Stimulated activated naive CD8-positive, alpha-beta T cell treated with anti-CD3 and anti-CD28 coated beads, Interleukin-15, Interleukin-2, amounts not matched to agents 100 ng/mL and 50 ng/mL, for 24 hours (primary cell): ENCODE data around the gene SURF6.
"Not testable (repeated sequence)": the region's sequence is repeated elsewhere in the genome, so short reads cannot be mapped to it uniquely, and the experiment has no call there.

Experiments used
- H3K27ac Mint-ChIP-seq: one replicate; pipeline ENCODE4 v1.8.0; 2021; ENCODE audit warnings: mild to moderate bottlenecking, mixed read lengths
- H3K27me3 Mint-ChIP-seq: one replicate; pipeline ENCODE4 v1.8.0; 2021; ENCODE audit warnings: mixed read lengths
- H3K36me3 Mint-ChIP-seq: one replicate; pipeline ENCODE4 v1.8.0; 2021; ENCODE audit warnings: low read depth, mixed read lengths
- H3K4me1 Mint-ChIP-seq: one replicate; pipeline ENCODE4 v1.8.0; 2021; ENCODE audit warnings: low read depth, mixed read lengths
- H3K4me3 Mint-ChIP-seq: one replicate; pipeline ENCODE4 v1.8.0; 2021; ENCODE audit warnings: mild to moderate bottlenecking, mixed read lengths
- H3K9me3 Mint-ChIP-seq: one replicate; pipeline ENCODE4 v1.8.0; 2021; ENCODE audit warnings: mixed read lengths

SURF6 gene

DNA sequence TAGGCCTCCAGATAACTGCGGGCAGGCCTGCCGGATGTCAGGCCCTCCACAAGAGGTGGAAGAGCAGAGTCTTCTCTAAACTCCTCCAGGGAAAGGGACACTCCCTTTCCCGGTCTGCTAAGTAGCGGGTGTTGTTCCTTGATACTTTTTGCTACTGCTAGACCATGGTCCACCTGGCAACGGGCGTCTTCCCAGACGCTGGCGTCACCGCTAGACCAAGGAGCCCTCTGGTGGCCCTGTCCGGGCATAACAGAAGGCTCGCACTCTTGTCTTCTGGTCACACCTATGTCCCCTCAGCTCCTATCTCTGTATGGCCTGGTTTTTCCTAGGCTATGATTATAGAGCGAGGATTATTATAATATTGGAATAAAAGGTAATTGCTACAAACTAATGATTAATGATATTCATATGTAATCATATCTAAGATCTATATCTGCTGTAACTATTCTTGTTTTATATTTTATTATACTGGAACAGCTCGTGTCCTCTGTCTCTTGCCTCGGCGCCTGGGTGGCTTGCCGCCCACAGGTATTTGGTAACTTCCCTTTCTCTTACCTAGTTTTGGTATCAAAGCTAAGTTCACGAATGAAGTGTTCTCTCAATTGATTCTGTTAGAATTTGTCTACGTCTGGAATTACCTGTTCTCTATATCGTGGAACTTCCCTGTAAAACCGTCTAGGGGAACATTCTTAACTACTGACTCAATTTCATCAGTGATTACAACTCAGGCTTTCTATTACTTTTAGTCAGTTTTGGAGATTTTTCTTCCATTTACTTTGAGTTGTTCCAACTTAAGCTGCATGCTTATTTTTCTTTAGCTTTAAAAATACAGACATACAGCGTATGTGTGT lies 6.5 kb downstream of the SURF6 start:
- not testable (repeated sequence) for H3K27ac Mint-ChIP-seq, H3K4me3 Mint-ChIP-seq, H3K9me3 Mint-ChIP-seq, H3K27me3 Mint-ChIP-seq
- Mint-ChIP-seq H3K36me3 (peaks cover 46% of the 10 kb centered on the region), H3K4me1 (peaks cover 15% of the 10 kb centered on the region)

DNA sequence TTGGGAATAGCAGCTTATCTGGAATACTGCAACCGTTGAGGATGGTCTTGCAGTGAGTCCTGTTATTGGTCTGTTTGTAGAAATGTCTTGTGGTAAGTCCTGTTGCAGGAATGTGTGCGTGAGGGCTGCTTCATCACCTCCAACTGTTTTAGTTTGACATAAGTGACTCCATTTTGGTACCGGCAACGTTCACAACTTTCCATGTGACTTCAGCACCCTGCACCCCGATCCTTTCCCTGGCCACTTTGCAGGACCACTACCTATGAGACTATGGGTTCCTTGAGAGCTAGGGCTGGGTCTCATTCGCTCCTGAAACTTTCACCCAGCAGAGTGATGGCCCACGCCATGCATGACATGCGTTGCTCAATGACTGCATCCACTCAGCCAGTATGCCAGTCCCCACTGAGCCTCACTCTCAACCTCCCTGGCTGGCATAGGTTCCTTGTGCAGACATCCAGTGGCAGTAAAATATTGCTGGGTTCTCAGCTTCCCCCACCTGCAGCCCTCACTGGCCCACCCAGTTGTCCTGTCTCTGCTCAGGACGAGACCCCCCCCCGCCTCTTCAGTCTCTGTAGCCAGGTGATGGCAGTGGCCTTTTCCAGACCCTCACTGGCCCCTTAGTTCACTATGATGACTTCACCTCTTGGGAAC lies 8.0 kb downstream of the SURF6 start:
- peaks cover 6% of the 10 kb centered on the region for H3K4me1 Mint-ChIP-seq
- H3K36me3 Mint-ChIP-seq = peaks cover 32% of the 10 kb centered on the region
- H3K27me3 Mint-ChIP-seq = no peaks in the 10 kb centered on the region
- no peak overlapping the region for H3K27ac Mint-ChIP-seq
- no peak overlapping the region for H3K4me3 Mint-ChIP-seq
- no peaks in the 10 kb centered on the region for H3K9me3 Mint-ChIP-seq

DNA sequence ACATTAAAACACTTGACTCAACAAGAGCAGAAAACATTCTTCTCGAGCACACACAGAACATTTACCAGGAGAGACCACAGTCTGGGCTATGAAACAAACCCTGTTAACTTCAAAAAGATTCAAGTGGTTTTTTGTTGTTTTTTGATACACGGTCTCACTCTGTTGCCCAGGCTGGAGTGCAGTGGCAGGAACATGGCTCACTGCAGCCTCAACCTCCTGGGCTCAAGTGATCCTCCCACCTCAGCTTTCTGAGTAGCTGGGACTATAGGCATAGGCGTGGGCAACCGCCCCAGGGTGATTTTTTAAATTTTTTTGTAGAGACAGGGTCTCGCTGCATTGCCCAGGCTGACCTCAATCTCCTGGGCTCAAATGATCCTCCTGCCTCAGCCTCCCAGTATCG lies 9.0 kb downstream of the SURF6 start:
- H3K27ac Mint-ChIP-seq, H3K27me3 Mint-ChIP-seq, H3K9me3 Mint-ChIP-seq, H3K4me1 Mint-ChIP-seq, H3K4me3 Mint-ChIP-seq: not testable (repeated sequence)
- H3K36me3 Mint-ChIP-seq = peaks cover 22% of the 10 kb centered on the region

DNA sequence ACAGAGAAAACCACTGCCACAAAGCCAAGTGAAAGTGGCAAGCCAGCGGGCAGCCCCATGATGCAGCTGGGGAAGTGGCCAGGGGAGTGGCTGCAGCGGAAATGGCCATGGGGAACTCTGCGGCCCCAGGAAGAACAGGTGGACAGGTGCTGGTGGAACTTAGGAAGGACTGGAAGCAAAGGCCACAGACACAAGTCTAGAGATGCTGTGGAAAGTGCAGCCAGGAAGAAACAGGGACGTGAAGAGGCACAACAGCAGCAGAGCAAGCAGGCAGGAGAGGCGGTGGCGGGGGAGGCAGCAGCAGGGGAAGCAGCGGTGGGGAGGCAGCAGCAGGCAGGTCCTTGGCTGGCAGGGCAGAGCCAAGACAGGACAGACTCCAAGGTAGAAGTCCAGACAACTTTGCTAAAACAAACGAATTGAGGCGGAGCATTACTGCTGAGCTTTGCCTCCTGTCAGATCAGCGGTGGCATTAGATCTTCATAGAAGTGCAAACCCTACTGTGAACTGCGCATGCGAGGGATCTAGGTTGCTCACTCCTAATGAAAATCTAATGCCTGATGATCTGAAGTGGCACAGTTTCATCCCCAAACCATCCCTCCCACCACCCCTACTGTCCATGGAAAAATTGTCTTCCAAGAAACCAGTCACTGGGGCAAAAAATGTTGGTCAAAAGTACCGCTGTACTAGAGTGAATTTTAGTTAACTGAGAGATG lies 11.8 kb downstream of the SURF6 start:
- Mint-ChIP-seq H3K4me1 (no peaks in the 10 kb centered on the region), H3K9me3 (no peaks in the 10 kb centered on the region), H3K27me3 (no peaks in the 10 kb centered on the region), H3K36me3 (no peaks in the 10 kb centered on the region), H3K27ac (no peak overlapping the region), H3K4me3 (no peak overlapping the region)

DNA sequence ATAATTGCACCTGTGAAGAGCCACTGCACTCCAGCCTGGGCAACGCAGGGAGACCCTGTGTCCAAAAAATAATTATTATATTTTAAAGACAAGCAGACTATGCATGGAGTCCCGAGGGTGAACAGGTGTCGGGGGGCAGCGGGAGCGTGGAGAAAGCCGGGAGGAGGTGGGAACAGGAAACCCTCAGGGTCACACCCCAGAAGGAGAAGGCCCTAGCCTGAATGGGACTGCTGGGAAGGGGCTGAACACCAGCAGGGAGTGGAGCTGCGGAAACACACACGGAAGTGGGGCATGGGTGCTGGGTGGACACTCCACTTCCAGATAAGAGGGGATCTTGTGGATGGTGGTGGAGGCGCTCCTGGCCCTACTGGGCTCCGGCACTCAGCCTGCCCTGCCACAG lies 12.8 kb downstream of the SURF6 start:
- Mint-ChIP-seq H3K4me1 (no peaks in the 10 kb centered on the region), H3K9me3 (no peaks in the 10 kb centered on the region), H3K27me3 (no peaks in the 10 kb centered on the region), H3K36me3 (no peaks in the 10 kb centered on the region), H3K27ac (no peak overlapping the region), H3K4me3 (no peak overlapping the region)

DNA sequence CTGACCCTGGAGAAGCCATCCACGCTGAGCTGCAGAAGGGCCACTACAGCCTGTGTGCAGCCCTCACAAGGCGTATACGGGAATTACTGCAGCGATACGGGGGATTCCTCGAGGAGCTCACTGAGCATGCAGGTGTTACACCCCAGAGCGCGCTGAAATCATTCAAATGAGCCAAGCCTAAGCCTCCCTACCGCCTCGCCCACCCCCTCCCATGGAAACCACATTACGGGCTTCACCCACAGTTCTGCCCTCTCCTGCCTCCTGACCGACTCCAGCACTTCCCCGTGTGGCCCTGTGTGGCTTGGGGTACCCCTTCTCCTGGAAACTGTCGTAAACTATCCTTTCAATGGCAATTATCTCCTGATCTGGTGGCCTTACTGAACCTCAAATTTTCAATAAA lies 13.3 kb downstream of the SURF6 start:
- no peaks in the 10 kb centered on the region for H3K36me3 Mint-ChIP-seq
- H3K4me3 Mint-ChIP-seq = no peak overlapping the region
- H3K27me3 Mint-ChIP-seq = no peaks in the 10 kb centered on the region
- H3K27ac Mint-ChIP-seq = no peak overlapping the region
- no peaks in the 10 kb centered on the region for H3K4me1 Mint-ChIP-seq
- no peaks in the 10 kb centered on the region for H3K9me3 Mint-ChIP-seq

DNA sequence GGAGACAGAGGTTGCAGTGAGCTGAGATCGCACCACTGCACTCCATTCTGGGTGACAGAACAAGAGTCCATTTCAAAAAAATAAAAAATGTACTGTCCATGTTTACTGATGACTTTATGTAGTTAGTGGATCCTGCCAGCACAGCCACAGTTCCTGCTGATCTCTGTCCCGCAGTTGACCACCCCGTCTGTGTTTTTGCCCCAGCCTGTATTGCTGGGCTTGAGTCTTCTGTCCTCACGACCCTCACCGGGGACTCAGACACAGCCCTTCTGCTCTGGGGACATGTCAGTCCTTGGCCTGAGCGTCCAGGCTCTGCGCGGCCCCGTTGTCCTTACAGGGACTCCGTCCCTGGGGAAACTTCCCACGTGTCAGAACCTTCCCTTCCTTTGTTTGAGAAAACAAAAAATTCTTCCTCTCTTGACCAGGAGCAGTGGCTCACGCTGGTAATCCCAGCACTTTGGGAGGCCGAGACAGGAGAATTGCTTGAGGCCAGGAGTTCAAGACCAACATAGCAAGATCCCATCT lies 14.5 kb downstream of the SURF6 start:
- Mint-ChIP-seq H3K27me3 (no peaks in the 10 kb centered on the region), H3K4me1 (no peaks in the 10 kb centered on the region), H3K27ac (no peak overlapping the region), H3K9me3 (no peaks in the 10 kb centered on the region), H3K36me3 (no peaks in the 10 kb centered on the region), H3K4me3 (no peak overlapping the region)

DNA sequence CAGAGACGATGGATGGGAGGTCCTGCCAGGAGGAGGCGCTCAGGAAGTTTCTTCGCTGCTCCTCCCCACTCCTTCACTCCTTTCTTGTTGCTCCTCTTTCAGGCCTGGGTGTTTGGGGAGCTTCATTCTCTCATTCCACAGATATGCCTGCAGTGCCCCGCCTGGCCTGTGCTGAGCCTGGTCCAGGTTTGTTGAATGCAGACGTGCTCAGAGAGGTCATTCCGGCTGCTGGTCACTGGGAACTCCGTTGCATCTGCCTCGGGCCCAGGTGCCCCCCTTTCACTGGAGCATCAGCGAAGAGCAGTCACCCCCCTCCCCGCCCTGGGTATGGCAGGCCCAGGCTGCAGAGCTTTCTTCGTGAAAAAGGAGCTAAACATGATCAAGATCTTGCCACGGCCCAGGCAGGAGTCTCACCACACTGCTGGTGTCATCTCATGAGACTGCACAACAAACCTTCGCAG lies 15.5 kb downstream of the SURF6 start:
- H3K27me3 Mint-ChIP-seq = no peaks in the 10 kb centered on the region
- no peak overlapping the region for H3K27ac Mint-ChIP-seq
- no peaks in the 10 kb centered on the region for H3K36me3 Mint-ChIP-seq
- H3K4me1 Mint-ChIP-seq = no peaks in the 10 kb centered on the region
- H3K9me3 Mint-ChIP-seq = no peaks in the 10 kb centered on the region
- H3K4me3 Mint-ChIP-seq = no peak overlapping the region

DNA sequence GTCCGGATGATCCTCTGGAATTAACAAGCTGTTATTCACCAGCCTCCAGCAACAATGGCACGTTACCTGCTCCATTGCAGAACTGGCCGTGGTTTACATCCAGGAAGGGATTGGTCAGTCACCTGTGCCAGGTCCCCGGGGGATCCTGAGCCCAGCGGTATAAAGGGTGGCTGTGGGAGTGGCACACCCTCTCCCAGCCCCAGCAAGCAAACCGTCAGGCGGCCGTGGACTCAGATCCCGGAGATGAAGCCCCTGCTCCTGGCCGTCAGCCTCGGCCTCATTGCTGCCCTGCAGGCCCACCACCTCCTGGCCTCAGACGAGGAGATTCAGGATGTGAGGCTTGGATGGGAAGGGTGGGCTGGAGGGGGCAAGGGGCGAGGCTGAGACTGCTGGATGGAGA lies 18.4 kb downstream of the SURF6 start:
- H3K36me3 Mint-ChIP-seq, H3K27ac Mint-ChIP-seq, H3K4me3 Mint-ChIP-seq, H3K4me1 Mint-ChIP-seq, H3K27me3 Mint-ChIP-seq, H3K9me3 Mint-ChIP-seq: not testable (repeated sequence)

DNA sequence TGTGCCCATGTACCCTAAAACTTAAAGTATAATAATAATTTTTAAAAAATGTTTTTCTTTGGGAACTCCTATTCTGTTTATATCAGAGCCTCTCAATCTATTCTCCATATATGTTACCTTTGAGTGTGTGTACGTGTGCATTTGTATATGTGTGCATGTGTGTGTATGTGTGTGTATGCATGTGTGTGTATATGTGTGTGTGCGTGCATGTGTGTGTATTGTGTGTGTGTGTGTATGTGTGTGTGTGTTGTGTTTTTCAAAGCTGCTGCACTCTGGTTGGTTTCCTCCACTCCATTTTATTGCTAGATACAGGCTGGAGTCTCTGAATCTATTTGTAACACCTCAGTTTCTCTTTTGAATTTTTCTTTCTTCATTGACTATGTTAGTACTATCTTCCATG lies 20.0 kb downstream of the SURF6 start:
- Mint-ChIP-seq H3K27me3 (no peaks in the 10 kb centered on the region), H3K4me3 (no peak overlapping the region), H3K27ac (no peak overlapping the region), H3K9me3 (no peaks in the 10 kb centered on the region), H3K36me3 (no peaks in the 10 kb centered on the region), H3K4me1 (no peaks in the 10 kb centered on the region)

DNA sequence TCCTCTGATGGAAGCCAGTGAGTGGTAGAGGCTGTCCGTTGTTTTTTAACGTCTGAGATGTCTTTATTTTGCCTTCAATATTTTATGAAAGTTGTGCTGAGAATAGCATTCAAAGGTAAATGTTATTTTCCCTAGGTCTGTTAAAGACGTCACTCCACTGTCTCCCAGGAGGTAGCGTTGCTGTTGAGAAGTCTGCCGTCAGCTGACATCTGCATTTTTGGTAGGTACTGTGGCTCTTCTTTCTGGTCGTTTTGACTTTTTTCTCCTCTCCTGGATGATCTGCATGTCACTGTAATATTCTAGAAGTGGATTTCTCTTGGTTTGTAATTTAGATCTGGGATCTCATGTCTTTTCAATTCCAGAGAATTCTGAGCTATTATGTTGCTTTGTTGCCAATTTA lies 26.4 kb downstream of the SURF6 start:
- no peaks in the 10 kb centered on the region for H3K36me3 Mint-ChIP-seq

DNA sequence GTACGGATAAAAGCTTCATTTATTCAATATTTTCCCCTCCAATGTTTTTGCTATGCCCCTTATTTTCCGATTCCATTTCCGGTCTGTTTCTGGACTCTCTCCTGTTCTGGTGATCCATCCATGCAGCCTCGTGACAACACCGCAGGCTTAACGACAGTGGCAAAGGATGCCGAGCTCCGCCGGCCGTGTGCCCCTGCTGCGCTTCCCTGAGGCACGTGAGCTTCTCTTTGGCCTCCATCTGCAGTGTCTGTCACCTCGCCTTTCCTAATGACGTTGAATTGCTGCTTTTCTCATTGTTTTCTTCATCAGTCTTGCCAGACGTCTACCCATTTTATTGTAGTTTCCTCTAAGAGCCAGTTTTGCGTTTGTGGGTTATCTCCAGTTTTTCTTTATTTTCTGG lies 28.7 kb downstream of the SURF6 start:
- H3K36me3 Mint-ChIP-seq = no peaks in the 10 kb centered on the region
- H3K27me3 Mint-ChIP-seq = peaks cover 15% of the 10 kb centered on the region
- no peak overlapping the region for H3K27ac Mint-ChIP-seq
- no peaks in the 10 kb centered on the region for H3K4me1 Mint-ChIP-seq
- no peaks in the 10 kb centered on the region for H3K9me3 Mint-ChIP-seq
- H3K4me3 Mint-ChIP-seq = no peak overlapping the region

More for the DNA sequence above, 26.4 kb downstream of the SURF6 start:
- Mint-ChIP-seq H3K27me3 (peaks cover 15% of the 10 kb centered on the region), H3K4me3 (no peak overlapping the region), H3K27ac (no peak overlapping the region), H3K4me1 (no peaks in the 10 kb centered on the region), H3K9me3 (no peaks in the 10 kb centered on the region)

DNA sequence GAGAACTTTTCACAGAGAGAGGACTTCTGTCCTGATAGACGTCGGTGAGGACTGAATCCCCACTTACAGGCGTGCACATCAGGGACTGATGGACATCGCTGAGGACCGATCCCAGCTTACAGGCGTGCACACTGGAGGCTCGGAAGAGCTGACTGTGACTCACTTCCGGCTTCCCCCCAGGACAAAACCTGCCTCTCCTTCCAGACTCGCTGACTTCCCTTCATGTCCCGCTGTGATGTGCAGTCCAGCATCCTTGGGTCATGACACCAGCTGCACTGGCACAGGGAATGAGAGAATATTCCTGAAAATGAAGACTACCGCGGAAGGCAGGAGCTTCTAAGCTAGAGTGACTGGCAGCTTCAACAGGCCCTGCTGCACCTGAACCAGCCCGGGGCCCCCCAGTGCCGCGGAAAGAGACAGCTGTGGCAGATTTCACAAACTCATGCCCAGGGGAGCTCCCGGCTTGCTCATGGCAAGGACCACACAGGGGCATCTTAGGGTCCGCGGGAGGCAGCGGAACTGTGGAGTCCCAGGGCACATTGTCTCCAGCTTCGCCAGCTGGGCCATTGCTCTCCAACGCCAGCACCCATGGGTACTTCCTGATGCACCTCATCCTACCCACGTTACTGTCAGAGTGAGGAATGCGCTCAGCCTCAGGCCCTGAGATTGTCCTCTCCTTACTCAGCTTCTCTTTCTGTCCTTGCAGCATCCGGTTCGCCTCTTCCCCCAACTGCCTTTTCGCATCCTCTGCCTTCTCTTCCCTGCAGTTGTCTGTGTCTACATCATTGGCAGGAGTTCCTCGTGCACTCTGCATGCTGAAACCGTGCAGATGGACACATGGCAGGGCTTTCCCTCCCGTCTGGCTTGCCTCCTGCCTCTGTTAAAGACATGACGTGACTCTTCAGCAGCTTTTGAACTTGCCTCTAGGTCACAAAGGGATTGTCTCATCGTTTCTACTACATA lies 29.5 kb downstream of the SURF6 start:
- no peak overlapping the region for H3K4me3 Mint-ChIP-seq
- no peaks in the 10 kb centered on the region for H3K4me1 Mint-ChIP-seq
- H3K9me3 Mint-ChIP-seq = no peaks in the 10 kb centered on the region
- no peaks in the 10 kb centered on the region for H3K36me3 Mint-ChIP-seq
- H3K27me3 Mint-ChIP-seq = peaks cover 15% of the 10 kb centered on the region
- no peak overlapping the region for H3K27ac Mint-ChIP-seq

DNA sequence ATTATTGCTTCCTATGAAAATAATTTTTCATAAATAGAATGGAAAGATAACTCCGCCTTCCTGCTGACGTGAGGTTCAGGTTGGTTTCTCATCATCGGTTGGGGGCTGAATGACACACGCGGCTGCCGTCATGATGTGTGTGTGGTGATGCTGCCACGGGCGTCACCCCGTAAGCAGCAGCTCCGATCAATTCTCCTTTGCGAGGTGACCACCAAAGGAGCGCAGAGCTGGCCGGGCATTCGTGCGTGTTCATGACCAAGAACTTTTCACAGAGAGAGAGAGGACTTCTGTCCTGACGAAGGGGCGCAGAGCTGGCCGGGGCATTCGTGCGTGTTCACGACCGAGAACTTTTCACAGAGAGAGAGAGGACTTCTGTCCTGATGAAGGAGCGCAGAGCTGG lies 30.3 kb downstream of the SURF6 start:
- H3K36me3 Mint-ChIP-seq = no peaks in the 10 kb centered on the region
- no peak overlapping the region for H3K4me3 Mint-ChIP-seq
- no peaks in the 10 kb centered on the region for H3K9me3 Mint-ChIP-seq
- no peaks in the 10 kb centered on the region for H3K4me1 Mint-ChIP-seq
- no peak overlapping the region for H3K27ac Mint-ChIP-seq
- H3K27me3 Mint-ChIP-seq = peaks cover 15% of the 10 kb centered on the region
